ENCODE results near the gene MRE11. TPM values are rescaled to one million over a fixed set of nuclear protein-coding genes. Genes with fewer than 3 reads are reported as not detected.
"Not testable (repeated sequence)": the region's sequence is repeated elsewhere in the genome, so short reads cannot be mapped to it uniquely, and the experiment has no call there.

Gene MRE11
- total RNA-seq, 4 donors from 2014 or later: 11.7 to 25.3 (median 13.4) TPM

GRCh38 chr11:94376841-94377240 is 116.8 kb downstream of the MRE11 start:
- no peak for DNase-seq (ENCODE audit: low spot score in 2 of 2)
- TF ChIP-seq POLR2A (IDR thresholded peaks at IDR 0.05): no peak
- intact Hi-C loops (cut with DNase I; ENCODE audit: low total_unique reads): no loop called here
- WGBS, 2 donors: 82 to 95% methylated on average over 1 of the region's 1 CpG
- no peak overlapping the region for H3K4me3 ChIP-seq (ENCODE audit: low read depth, poor library complexity, severe bottlenecking)

- WGBS, 2 donors: 66 to 69% methylated on average over 6 of the region's 6 CpGs
- DNase-seq (ENCODE audit: low spot score in 2 of 2); intact Hi-C loops (cut with DNase I; ENCODE audit: low total_unique reads); H3K4me3 ChIP-seq (ENCODE audit: low read depth, poor library complexity, severe bottlenecking): not testable (repeated sequence)
Observed at GRCh38 chr11:94370576-94370975, 123.1 kb downstream of the MRE11 start.

MicroRNAs within 50 kb of the gene (microRNA counts, 767-probe panel; counts per million panel counts)
- 0 to 358 counts per million in 2 donors for microRNA hsa-miR-548l

Small RNA genes within 50 kb of the gene (microRNA-seq; reads per million reads assigned to microRNA genes)
- 8.8 to 19.3 reads per million in 2 donors for gene MIR548L (ENCODE audit: borderline number of aligned reads in 1 of 2, borderline replicate concordance in 2 of 2)

Other genes with a start within 250 kb of the MRE11 start
- not detected for gene IZUMO1R, start 189.3 kb downstream of the MRE11 start, total RNA-seq
- under 1 TPM in 1 of 4 donors, not detected in 3; 0.29 TPM for gene GPR83, start 92.4 kb downstream of the MRE11 start, total RNA-seq
- gene ANKRD49, start 140 bp upstream of the MRE11 start, total RNA-seq: 10 to 100 TPM in 3 of 4 donors, 1 to 10 TPM in 1; 7.1 to 19.6 (median 15.4) TPM
- not detected for gene C11orf97, start 18.6 kb upstream of the MRE11 start, total RNA-seq
- 1 to 10 TPM; 1.2 to 4.5 (median 2.3) TPM for gene FUT4, start 50.1 kb upstream of the MRE11 start, total RNA-seq
- 1 to 10 TPM in 3 of 4 donors, under 1 TPM in 1; 0.67 to 3.3 (median 1.6) TPM for gene PIWIL4, start 73.5 kb upstream of the MRE11 start, total RNA-seq